Stimulated activated CD8-positive, alpha-beta memory T cell treated with anti-CD3 and anti-CD28 coated beads, Interleukin-7, amount 100 ng/mL, for 1 hour (primary cell): ENCODE measurements around the gene ZNF322.
A peak's percentile ranks its signal among the peaks of the same experiment; 100 is the strongest.
"Not testable (repeated sequence)": the region's sequence is repeated elsewhere in the genome, so short reads cannot be mapped to it uniquely, and the experiment has no call there.

Experiments used
- DNase-seq, 2 donors: peaks; one replicate each; pipeline ENCODE4 v3.0.0-alpha.2; 2020; ENCODE audit warnings: low read depth in 2 of 2

The ZNF322 gene, protein sequence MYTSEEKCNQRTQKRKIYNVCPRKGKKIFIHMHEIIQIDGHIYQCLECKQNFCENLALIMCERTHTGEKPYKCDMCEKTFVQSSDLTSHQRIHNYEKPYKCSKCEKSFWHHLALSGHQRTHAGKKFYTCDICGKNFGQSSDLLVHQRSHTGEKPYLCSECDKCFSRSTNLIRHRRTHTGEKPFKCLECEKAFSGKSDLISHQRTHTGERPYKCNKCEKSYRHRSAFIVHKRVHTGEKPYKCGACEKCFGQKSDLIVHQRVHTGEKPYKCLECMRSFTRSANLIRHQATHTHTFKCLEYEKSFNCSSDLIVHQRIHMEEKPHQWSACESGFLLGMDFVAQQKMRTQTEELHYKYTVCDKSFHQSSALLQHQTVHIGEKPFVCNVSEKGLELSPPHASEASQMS

DNA sequence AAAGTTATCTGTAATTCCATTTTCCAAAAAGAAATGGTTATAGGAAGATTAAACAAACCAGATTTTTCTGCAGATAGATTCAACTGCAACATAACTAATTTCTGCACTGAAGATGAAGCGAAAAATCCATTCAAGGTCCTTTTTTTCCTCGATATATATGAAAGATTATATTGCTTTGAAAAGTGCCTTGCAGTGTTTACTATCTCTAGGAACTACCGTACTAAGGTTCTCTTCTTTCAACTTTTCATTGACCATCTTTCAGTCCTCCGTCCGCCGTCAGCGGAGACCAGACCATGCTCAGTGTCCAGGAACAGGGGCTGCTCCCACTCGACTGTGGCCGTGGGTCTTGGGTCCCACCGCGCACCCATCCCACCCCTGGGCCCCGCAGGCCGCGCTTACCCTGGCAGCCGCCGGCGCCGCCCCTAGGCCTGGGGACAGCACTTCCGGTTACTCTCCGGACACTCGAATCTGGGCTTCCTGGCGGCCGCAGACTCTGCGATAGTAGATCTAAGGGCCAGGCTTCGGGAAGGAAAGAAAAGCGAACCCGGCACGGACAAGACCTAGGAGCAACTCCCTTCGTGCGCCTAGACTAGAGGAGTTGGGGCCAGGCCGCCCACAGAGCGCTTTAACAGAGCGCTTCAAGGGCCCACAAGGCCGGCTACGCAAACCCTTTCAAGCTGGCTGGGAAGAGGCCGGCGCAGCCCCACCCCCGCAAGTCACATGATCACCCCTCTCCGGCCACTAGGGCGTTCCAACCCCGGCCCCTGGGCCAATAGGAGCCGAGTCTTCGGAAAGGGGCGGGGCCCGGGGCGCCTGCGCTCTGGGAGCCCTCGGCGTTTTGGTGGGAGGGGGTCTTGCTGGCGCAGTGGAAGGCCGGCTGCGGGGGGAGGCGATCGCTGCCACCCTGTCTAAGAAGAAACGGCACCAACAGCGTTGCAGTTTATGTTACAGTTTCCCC, at the start of gene ZNF322:
TSS of gene ZNF322 (minus strand) at position 705 of the 958 bp plus-strand sequence. CDS start 21,193 bp downstream, outside the sequence.
- DNase-seq = peak; percentile 69 to 79

DNA sequence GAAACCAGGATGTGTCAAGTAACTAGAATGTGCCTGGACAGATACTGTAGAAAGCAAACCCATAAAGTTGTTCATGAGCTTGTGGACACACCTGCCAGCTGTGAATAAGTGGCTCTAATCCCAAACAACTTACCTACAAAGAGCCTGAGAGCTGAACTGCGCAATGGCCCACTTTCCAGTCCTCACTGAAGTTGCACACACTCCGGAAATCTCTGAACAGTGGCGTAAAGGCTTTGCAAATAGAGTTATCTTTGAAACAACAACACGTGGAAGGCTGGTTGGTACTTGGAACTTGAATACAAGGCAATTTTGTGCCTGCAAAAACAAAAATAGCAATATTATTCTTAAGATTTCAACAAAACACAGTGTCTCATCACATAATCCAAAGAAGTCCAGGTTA, 46.2 kb upstream of the ZNF322 start:
- DNase-seq = not testable (repeated sequence)

DNA sequence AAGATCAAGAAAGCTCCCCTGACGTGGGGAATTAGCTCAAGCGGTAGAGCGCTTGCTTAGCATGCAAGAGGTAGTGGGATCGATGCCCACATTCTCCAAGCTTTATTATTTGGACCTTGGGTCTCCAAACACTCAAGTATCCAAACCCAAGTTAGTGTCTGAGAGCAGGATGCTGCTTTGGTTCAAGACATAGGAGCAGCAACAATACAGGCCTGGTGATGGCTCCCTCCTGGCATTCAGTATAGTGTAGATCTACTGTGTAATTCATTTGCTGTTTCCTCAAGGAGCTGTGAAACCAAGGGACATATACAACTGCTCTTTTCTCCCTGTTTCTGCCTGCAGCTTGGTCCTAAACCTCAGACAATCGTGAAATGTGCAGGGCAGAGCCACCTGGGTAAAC, 45.8 kb upstream of the ZNF322 start:
- DNase-seq = not testable (repeated sequence)

DNA sequence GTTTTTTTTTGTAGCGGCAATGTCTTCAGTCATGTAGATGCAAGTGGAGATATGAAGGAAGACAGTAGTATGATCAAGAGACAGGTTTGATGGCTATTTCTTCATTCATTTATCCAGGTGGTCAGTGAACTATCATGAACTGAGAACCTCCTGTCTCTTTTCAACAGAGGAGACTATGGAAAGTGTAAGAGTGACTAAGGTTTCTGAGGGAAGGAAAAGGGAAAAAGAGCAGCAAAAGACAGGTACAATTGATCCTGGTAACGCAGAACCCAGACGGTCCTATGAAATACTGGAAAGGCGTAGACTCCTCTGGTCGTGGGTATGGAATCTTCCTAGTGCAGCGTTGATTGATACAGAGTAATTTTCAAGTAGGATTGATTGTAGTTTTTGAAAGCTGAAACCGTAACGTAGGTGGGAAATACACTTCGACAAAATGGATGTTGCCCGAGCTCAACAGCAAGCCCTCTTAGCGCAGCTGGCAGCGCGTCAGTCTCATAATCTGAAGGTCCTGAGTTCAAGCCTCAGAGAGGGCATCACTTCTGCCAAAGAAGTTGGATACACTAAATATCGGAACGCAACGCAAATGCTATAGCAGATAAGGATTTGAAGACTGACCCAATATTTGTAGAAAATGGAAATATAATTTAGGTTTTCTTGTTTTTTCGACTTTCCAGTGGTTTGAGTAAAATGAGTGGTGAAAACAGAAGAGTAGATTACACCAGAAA, 41.6 kb upstream of the ZNF322 start:
- DNase-seq = not testable (repeated sequence)

DNA sequence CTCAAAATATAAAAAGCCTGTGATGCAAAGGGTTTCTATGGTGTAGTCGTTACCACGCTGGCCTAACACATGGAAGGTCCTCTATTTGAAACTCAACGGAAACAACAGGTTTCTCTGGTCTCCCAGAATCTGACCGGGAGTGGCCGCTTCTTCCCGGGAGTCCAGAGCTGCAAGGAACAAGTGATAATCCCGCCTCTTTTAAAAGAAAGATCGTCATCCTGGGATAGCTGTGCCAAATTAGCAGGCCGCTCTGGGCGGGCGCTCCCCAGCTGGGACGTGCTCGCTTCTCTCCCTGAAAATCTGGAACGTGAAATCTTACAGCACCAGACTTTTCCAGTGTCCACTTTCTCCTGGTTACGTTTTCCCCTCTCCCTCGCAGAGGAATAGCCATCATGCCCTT, 38.0 kb upstream of the ZNF322 start:
- DNase-seq = not testable (repeated sequence)

DNA sequence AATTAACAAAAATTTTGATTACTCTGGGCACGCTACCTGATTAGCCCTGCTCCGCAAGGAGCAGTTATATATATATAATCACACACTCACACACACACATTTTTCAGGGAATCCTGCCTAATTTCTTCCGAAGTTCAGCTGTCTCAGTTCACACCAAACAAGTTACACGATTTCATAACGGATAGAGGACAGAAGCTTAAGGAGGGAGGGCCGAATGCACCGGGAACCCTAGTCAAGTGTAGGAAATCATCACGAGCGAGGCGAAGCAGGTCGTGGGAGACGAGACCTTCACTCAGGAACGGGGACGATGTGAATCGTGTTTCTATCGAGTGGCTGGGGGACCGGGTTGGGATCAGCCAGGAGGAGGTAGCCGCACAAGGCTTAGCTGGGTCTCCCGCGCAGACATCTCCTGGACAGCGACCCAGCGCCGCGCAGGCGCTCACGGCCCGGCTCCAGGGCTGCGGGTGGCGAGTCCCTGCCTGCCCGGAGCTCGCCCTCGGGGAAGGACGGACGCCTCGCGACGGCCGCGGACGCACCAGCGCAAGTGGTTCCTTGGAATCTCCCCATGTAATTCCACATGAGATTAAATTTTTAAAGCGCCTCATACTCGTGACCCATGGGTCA, 29.9 kb upstream of the ZNF322 start:
- not testable (repeated sequence) for DNase-seq

DNA sequence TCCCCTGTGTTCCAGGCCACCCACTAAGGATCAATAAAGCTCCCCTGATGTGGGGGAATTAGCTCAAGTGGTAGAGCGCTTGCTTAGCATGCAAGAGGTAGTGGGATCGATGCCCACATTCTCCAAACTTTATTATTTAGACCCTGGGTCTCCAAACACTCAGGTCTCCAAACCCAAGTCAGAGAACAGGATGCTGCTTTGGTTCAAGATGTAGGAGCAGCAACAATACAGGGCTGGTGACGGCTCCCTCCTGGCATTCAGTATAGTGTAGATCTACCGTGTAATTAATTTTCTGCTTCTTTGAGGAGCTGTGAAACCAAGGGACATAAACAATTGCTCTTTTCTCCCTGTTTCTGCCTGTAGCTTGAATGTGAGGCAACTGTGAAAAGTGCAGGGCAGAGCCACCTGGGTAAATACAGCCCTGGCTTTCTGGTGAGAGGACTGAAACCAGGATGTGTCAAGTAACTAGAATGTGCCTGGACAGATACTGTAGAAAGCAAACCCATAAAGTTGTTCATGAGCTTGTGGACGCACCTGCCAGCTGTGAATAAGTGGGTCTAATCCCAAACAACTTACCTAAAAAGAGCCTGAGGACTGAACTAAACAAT, 23.0 kb upstream of the ZNF322 start:
- not testable (repeated sequence) for DNase-seq

DNA sequence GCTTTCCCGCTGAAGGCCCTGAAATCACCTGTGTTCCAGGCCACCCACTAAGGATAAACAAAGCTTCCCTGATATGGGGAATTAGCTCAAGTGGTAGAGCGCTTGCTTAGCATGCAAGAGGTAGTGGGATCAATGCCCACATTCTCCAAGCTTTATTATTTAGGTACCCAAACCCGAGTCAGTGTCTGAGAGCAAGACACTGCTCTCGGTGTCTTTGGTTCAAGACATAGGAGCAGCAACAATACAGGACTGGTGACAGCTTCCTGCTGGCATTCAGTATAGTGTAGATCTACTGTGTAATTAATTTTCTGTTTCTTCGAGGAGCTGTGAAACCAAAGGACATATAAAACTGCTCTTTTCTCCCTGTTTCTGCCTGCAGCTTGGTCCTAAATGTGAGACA, 13.7 kb upstream of the ZNF322 start:
- DNase-seq = not testable (repeated sequence)

DNA sequence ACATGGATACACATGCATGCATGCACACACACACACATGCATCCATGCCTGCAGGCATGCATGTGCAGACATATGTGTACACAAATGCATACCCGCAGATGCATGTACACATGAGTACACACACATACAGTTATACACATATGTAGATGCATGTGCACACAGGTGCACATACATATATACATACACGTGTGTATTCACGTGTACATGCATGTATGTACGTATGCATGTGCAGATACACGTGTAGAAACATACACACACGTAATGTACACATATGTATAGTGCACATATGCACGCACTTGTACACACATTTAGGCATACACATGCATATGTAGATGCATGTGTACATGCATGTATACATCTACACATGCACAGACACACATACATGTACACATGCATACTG, 11.0 kb upstream of the ZNF322 start:
- not testable (repeated sequence) for DNase-seq

DNA sequence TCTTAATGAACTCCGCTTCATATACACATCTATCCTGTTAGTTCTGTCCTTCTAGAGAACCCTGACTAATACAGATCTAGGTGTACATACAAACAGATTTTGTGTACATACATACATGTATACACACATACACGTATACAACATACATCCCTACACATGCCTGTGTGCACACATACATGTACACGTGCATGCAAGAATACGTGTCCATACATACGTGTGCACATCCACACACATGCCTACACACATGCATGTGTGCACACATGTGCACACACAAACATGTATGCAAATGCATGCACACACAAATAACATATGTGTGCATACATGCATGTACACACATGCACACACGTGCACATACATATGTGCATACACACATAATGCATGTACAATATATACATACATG, 10.5 kb upstream of the ZNF322 start:
- not testable (repeated sequence) for DNase-seq

DNA sequence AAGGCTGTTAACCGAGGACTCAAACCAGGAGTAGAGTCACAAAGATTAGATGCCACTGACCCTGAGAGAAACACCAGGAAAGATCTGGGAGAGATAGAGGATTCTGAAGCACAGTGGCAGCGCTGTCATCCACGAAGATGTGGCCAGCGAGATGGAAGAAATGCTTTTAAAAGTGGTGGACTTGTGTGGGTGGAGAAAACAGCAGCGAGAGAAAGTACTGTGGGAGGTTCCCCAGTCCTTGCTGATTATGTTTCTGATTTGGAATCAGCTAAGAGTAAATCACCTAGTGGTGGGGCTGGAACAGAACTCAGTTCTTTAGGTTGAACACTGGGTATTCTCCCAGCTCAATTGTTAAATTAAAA, 435 bp upstream of the ZNF322 start:
- DNase-seq = no peak

DNA sequence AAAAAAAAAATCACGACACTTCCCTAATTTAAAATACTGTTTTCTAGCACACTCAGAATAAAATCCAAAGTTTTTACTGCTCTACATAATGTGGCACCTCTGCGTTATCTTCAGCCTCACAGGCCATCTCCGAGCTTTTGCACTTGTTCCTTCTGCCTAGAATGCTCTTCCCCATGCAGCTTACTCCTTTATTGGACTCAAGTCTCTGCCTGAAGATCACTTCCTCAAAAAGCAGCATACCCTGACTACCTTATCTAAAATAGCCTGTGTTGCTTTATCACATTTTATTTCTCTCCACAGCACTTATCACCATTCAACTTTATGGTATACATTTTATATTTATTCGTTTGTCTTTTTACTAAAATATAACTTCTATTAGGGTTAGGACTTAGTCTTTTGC, 2.3 kb downstream of the ZNF322 start:
- no peak for DNase-seq

DNA sequence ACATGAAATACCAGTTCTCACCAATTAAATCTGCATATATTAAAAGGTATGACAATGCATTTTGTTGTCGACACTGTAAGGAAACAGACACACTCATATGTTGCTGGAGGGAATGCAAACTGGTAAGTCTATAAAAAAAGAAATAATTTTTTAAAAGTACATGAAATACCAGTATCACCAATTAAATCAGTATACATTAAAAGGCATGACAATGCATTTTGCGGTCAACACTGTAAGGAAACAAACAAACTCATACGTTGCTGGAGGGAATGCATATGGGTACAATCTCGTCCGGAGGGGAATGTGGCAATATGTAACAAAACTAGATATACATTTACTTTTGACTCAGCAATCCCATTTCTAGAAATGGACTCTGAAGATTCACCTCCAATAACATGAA, 6.5 kb downstream of the ZNF322 start:
- no peak for DNase-seq

DNA sequence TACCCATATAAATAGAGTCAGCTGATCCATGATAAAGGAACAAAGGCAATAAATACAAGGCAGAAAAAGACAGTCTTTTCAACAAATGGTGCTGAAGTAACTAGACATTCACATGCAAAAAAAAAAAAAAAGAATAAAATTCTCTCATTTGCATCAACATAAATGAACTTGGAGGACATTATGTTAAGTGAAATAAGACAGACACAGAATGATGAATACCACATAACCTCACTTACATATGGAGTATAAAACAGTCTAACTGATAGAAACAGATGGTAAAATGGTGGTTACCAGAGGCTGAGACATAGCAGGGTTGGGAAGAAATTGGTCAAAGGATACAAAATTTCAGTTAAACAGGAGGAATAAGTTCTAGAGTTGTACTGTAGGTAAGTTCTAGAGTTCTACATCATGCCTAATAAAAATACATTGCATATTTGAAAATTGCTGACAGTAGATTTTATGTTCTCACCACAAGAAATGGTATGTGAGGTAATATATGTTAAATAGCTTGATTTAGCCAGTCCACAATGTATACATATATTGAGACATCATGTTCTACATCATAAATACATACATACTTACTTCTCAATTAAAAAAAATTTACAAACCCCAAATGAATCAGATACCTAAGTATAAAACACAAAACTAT, 8.3 kb downstream of the ZNF322 start:
- DNase-seq = no peak

DNA sequence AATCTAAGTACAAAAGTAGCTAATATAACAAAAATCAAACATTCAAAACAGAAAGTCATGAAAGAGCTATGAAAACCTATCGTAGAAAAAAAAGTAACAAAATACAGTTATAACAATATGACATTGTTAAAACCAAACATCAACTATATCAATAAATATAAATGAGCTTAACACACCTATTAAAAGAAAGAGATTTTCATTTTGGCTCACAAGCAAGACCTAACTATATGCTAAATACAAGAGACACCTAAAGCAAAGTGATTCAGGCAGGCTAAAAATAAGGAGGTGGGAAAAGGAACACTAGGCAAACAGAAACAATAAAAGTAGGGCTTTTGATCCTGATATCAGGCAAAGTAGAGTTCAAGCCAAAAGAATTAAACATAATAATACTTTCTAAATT, 13.5 kb downstream of the ZNF322 start:
- DNase-seq = no peak

DNA sequence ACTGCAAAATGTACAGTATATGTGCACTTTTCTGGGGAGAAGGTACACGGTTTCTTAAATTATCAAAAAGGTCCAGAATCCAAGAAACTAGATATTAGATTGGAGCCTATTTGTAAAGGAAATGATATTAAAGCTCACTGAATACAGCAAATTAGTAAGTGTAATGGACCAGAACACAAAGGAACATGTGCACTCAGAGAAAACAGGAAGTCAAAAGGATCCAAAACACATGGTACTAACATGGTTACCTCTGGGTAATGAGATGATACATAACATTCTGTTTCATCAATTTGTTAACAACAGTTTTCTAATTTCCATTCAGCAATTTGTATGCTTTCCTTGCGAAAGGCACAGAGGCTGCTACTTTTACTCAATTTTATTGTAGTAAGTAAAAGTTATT, 18.7 kb downstream of the ZNF322 start:
- DNase-seq = no peak

DNA sequence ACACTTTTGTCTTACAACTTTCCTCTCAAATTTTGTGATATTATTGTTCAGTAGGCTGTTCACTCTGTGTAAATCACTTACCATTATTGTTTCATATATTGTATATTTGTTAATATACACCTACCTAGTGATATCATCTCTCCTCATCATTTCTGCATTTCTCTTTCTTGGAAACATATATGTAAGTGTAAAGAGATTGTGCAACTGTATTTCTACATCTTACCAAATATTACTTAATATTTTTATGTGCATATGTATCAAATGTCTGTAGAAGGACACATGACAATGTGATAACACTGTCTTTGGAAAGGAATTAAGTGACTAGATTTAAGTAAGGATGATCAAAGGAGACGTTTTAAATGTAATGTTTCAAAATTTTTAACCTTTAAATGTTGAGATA, 30.2 kb downstream of the ZNF322 start:
- DNase-seq = no peak

DNA sequence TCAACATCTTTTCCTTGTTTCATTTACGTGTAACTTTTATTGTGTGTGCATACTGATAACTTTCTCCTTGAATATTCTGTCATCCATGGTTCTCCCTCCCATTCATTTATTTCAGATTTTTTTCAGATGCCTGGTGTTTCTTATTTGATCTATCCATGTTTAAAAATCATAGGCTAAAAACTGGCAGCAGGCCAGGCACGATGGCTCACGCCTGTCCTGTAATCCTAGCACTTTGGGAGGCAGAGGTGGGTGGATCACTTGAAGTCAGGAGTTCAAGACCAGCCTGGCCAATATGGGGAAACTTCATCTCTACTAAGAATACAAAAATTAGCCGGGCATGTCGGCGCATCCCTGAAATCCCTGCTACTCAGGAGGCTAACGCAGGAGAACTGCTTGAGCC, 31.7 kb downstream of the ZNF322 start:
- no peak for DNase-seq

DNA sequence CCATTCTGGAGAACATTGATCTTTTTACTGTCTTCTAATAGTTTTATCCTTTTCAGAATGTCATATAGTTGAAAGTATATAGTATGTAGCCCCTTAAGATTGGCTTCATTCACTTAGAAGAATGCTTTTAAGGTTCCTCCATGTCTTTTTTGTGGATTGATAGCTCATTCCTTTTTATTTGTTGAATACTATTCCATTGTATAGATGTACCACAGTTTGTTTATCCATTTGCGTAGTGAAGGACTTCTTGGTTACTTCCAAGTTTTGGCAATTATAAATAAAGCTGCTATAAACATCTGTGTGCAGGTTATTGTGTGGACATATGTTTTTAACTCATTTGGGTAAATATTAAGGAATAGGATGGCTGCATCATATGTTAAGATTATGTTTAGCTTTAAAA, 35.0 kb downstream of the ZNF322 start:
- DNase-seq = no peak

DNA sequence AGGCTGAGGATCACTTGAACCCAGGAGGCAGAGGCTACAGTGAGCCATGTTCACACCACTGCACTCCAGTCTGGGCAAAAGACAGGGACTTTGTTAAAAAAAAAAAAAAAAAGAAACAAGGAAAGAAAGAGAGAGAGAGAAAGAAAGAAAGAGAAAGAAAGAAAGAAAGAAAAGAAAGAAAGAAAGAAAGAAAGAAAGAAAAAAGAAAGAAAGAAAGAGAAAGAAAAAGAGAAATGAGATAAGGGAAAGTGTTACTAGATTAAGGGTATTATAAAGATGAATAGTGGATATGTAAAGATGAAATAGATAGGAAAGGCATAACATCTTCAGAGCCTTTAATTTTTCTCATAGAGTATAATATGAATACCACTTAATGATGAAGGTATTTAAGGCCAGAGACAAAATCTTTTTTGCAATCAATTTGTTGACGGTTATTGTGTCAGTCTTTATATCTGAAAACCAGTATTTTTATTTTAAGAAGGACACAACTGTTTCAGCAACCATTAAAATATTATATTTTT, 36.1 kb downstream of the ZNF322 start:
- DNase-seq = no peak
